Endodermal cell (in vitro differentiated cells): ENCODE results near the gene EIPR1. TPM values are rescaled to one million over a fixed set of nuclear protein-coding genes. Genes with fewer than 3 reads are reported as not detected.

Experiments used
- DNase-seq: peaks from one replicate; pipeline ENCODE4 v3.0.0-alpha.2; 2017
- H3K27ac ChIP-seq: 2 replicates; pipeline ENCODE4 v1.5.1; 2013; ENCODE audit warnings: mild to moderate bottlenecking, low read depth, low read length, moderate library complexity
- H3K27me3 ChIP-seq: 2 replicates; pipeline ENCODE4 v1.6.1; 2013; ENCODE audit warnings: mild to moderate bottlenecking, low read length, moderate library complexity; ENCODE audit not compliant: insufficient read depth, control insufficient read depth, poor library complexity, severe bottlenecking
- H3K36me3 ChIP-seq: 2 replicates; pipeline ENCODE4 v1.7.0; 2013; ENCODE audit warnings: mild to moderate bottlenecking, low read length, moderate library complexity; ENCODE audit not compliant: control insufficient read depth, insufficient read depth
- H3K4me1 ChIP-seq: one replicate; pipeline ENCODE4 v1.7.0; 2013; ENCODE audit warnings: low read length; ENCODE audit not compliant: control insufficient read depth, insufficient read depth
- H3K4me3 ChIP-seq: 2 replicates; pipeline ENCODE4 v1.5.1; 2013; ENCODE audit warnings: mild to moderate bottlenecking, low read length, moderate library complexity
- H3K9ac ChIP-seq: 2 replicates; pipeline ENCODE4 v1.6.1; 2013; ENCODE audit warnings: mild to moderate bottlenecking, low read length, moderate library complexity; ENCODE audit not compliant: poor library complexity, severe bottlenecking; ENCODE audit errors: extremely low read depth
- H3K9me3 ChIP-seq: 2 replicates; pipeline ENCODE4 v1.6.1; 2013; ENCODE audit warnings: mild to moderate bottlenecking, low read length, moderate library complexity; ENCODE audit not compliant: control insufficient read depth
- H3K27ac Mint-ChIP-seq: 2 replicates; pipeline ENCODE4 v1.8.0; 2020; ENCODE audit warnings: mixed read lengths
- H3K27me3 Mint-ChIP-seq: 2 replicates; pipeline ENCODE4 v1.8.0; 2021; ENCODE audit warnings: mild to moderate bottlenecking, mixed read lengths; ENCODE audit not compliant: insufficient read depth
- H3K36me3 Mint-ChIP-seq: 2 replicates; pipeline ENCODE4 v1.8.0; 2020; ENCODE audit warnings: low read depth, mixed read lengths
- H3K4me1 Mint-ChIP-seq: 2 replicates; pipeline ENCODE4 v1.8.0; 2020; ENCODE audit warnings: mixed read lengths
- H3K4me3 Mint-ChIP-seq: 2 replicates; pipeline ENCODE4 v1.8.0; 2020; ENCODE audit warnings: mild to moderate bottlenecking, moderate library complexity, mixed read lengths
- H3K9me3 Mint-ChIP-seq: 2 replicates; pipeline ENCODE4 v1.8.0; 2020; ENCODE audit warnings: mild to moderate bottlenecking, mixed read lengths
- WGBS, 2 experiments: methylation state at CpG; one replicate each; pipeline versions ENCODE4 v1.1.5 to v1.1.7; 2013; ENCODE audit warnings: missing lambda C conversion rate in 2 of 2, mixed read lengths in 1 of 2; ENCODE audit not compliant: insufficient coverage in 1 of 2, insufficient read length in 1 of 2; 5-methylcytosine and 5-hydroxymethylcytosine counted together
- total RNA-seq, 2 donors: library from RNA; stranded (reverse); fragmentation: NEBNext Ultra II Directional in 1 of 2; extraction: Animal tissue kit (Norgen Biotek cat#: 25700) in 1 of 2; gene quantifications; 2 replicates in 1 of 2; 3 replicates in 1 of 2; pipeline ENCODE4 v1.2.1, GENCODE V29; 2021
- TF ChIP-seq, protein P1 (sequence below): fragments of 200-600 bp; sonication (generic); conservative IDR thresholded peaks from 2 replicates; pipeline ENCODE4 v1.5.0; 2021; ENCODE audit warnings: antibody characterized with exemption, mild to moderate bottlenecking

The EIPR1 gene
- total RNA-seq, 2 donors from 2014 or later, result 30.1 to 36.8 TPM

DNA sequence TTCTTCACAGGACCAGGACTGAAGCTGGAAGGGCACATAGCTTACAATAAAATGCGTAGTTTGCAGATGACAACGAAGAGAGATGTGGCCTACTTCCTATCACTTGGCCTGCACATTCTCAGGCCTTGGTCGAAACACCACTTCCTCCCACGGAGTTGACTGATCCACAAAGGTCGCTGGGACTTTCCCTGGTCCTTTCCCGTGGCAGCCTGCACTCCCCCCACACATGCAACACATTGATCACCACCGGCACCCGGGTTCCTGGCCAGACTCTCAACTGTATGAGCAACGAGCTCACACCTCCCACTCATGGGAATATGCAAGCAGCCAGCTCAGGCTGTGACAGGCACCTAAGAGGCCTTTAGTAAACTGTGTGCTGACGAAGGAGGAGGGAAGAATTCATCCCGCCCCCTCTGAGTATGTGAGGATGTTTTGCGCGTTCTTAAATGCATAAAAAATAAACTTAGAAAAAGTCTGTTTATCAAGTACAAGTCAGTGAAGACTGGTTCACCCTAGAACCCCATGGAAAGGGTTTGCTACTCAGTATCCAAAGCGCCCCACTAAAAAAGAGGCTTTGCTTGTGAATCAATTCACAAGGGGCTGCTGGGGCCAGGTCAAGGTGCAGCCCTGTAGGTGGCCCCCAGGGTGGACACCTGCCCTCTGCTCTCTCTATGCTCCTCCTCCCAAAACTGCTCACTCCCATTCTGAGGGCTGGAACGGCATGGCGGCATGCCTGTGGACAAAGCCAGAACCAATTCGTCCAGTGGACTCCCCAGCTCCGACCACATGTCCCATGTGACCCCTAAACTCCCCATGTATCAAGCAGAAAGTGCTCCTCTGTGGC lies 154.3 kb downstream of the EIPR1 start:
- Mint-ChIP-seq H3K4me1 (peaks cover 3% of the 10 kb centered on the region), H3K27ac (no peak overlapping the region), H3K27me3 (no peaks in the 10 kb centered on the region), H3K9me3 (peaks cover 29% of the 10 kb centered on the region), H3K4me3 (no peak overlapping the region), H3K36me3 (peaks cover 20% of the 10 kb centered on the region)
- no peak overlapping the region for H3K9ac ChIP-seq
- H3K27ac ChIP-seq, result no peak overlapping the region
- no peaks in the 10 kb centered on the region for H3K27me3 ChIP-seq
- H3K9me3 ChIP-seq, result peaks cover 15% of the 10 kb centered on the region
- TF ChIP-seq, protein P1, sequence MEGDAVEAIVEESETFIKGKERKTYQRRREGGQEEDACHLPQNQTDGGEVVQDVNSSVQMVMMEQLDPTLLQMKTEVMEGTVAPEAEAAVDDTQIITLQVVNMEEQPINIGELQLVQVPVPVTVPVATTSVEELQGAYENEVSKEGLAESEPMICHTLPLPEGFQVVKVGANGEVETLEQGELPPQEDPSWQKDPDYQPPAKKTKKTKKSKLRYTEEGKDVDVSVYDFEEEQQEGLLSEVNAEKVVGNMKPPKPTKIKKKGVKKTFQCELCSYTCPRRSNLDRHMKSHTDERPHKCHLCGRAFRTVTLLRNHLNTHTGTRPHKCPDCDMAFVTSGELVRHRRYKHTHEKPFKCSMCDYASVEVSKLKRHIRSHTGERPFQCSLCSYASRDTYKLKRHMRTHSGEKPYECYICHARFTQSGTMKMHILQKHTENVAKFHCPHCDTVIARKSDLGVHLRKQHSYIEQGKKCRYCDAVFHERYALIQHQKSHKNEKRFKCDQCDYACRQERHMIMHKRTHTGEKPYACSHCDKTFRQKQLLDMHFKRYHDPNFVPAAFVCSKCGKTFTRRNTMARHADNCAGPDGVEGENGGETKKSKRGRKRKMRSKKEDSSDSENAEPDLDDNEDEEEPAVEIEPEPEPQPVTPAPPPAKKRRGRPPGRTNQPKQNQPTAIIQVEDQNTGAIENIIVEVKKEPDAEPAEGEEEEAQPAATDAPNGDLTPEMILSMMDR, result no peak
- H3K36me3 ChIP-seq, result no peaks in the 10 kb centered on the region
- DNase-seq, result peak; percentile 32
- H3K4me3 ChIP-seq, result no peak overlapping the region
- H3K4me1 ChIP-seq, result no peaks in the 10 kb centered on the region
- WGBS, 2 experiments, result 91 to 94% methylated on average over 8 to 18 of the region's 18 CpGs

DNA sequence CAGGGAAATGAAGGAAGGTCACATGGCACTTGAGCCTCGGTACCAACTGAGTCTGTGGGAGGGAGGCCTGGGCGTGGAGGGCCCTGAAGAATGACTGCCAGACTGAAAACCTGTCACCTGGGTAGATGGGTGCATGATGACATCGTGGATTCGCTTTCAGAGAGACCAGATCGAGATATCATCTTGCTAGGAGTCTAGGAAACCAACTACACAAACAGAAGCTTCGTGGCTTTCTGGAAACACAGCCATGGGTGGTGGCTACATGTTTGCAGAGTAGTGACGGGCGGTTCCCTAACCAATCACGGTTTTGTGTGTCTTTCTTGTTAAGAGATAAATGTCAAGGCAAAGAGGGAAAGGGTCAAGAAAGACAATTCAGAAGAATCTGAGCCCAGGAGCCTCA lies 155.0 kb downstream of the EIPR1 start:
- peak; percentile 24 for DNase-seq
- no peaks in the 10 kb centered on the region for H3K4me1 ChIP-seq
- H3K4me3 Mint-ChIP-seq, result no peak overlapping the region
- peaks cover 3% of the 10 kb centered on the region for H3K4me1 Mint-ChIP-seq
- WGBS, 2 experiments, result 93 to 95% methylated on average over 7 to 9 of the region's 9 CpGs
- peaks cover 20% of the 10 kb centered on the region for H3K36me3 Mint-ChIP-seq
- H3K9ac ChIP-seq, result no peak overlapping the region
- peaks cover 23% of the 10 kb centered on the region for H3K9me3 Mint-ChIP-seq
- H3K27me3 Mint-ChIP-seq, result no peaks in the 10 kb centered on the region
- peaks cover 15% of the 10 kb centered on the region for H3K9me3 ChIP-seq
- H3K27me3 ChIP-seq, result no peaks in the 10 kb centered on the region
- no peak overlapping the region for H3K27ac ChIP-seq
- no peak overlapping the region for H3K4me3 ChIP-seq
- no peak overlapping the region for H3K27ac Mint-ChIP-seq
- TF ChIP-seq, protein P1, result no peak
- no peaks in the 10 kb centered on the region for H3K36me3 ChIP-seq

DNA sequence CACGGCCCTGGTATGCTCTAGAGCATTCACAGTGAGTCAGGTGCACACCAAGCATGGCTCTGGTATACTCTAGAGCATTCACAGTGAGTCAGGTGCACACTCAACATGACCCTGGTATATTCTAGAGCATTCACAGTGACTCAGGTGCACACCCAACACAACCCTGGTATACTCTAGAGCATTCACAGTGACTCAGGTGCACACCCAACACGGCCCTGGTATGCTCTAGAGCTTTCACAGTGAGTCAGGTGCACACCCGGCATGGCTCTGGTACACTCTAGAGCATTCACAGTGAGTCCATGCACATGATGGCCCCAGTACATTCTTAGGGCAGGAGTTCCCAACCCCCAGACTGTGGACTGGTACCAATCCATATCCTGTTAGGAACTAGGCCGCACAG lies 158.1 kb downstream of the EIPR1 start:
- H3K27me3 Mint-ChIP-seq, result no peaks in the 10 kb centered on the region
- DNase-seq, result peak; percentile 7
- Histone ChIP-seq H3K4me1 (no peaks in the 10 kb centered on the region), H3K36me3 (no peaks in the 10 kb centered on the region), H3K9me3 (peaks cover 15% of the 10 kb centered on the region), H3K4me3 (peak overlapping the region; percentile 45), H3K27ac (no peak overlapping the region), H3K27me3 (no peaks in the 10 kb centered on the region), H3K9ac (no peak overlapping the region)
- no peak overlapping the region for H3K4me3 Mint-ChIP-seq
- TF ChIP-seq, protein P1, result no peak
- peaks cover 21% of the 10 kb centered on the region for H3K9me3 Mint-ChIP-seq
- WGBS, 2 experiments, result 88 to 92% methylated on average over 2 to 4 of the region's 4 CpGs
- H3K4me1 Mint-ChIP-seq, result peaks cover 3% of the 10 kb centered on the region
- H3K27ac Mint-ChIP-seq, result no peak overlapping the region
- peaks cover 17% of the 10 kb centered on the region for H3K36me3 Mint-ChIP-seq
